K562 (cell line): Measurements from ENCODE around the gene CHST7. TPM values are rescaled to one million over a fixed set of nuclear protein-coding genes. Genes with fewer than 3 reads are reported as not detected.

Source experiments
- ATAC-seq: fragments of 200-7000 bp; cut with Tn5 transposase; 3 replicates; pipeline ENCODE4 v1.9.1; 2020; ENCODE audit warnings: moderate library complexity
- BruUV-seq: library from RNA; stranded (reverse); fragments of 400-500 nt; replicated peaks from 2 replicates; lab custom pipeline; 2021; lab: Mats Ljungman, UMichigan
- CTCF ChIA-PET: fragments of 300-600 bp; formaldehyde crosslinking; extraction: SDS; loops from one replicate; lab custom pipeline; 2021; ENCODE audit warnings: low intra/inter-chr PET ratio; lab: Yijun Ruan, JAX
- POLR2A ChIA-PET: fragments of 300-600, 350-650 bp; sonication (Branson Sonifier 250); formaldehyde crosslinking; extraction: SDS; loops from one replicate; lab custom pipeline; 2021; ENCODE audit warnings: antibody characterized with exemption, inconsistent platforms; lab: Yijun Ruan, JAX
- DNase-seq, 4 experiments: peaks; one replicate each; pipeline versions ENCODE4 v3.0.0 to v3.0.0-alpha.2; 2011 to 2018; ENCODE audit warnings: low spot score in 3 of 4, mixed read lengths in 3 of 4; ENCODE audit errors: extremely low read depth in 1 of 4
- FAIRE-seq: peaks from 2 replicates; lab custom pipeline; 2011; peaks lifted over from hg19 to GRCh38; lab: Jason Lieb, UNC
- H2AFZ ChIP-seq: 2 replicates; pipeline ENCODE4 v1.6.0; 2011; ENCODE audit warnings: low read depth, low read length, control low read depth, inconsistent platforms
- H3K27ac ChIP-seq: fragments of 200-600 bp; 3 replicates; pipeline ENCODE4 v1.8.0; 2011; ENCODE audit warnings: low read depth, mild to moderate bottlenecking, control low read depth, inconsistent platforms, low read length, moderate library complexity, mixed read lengths; ENCODE audit errors: extremely low read depth
- H3K27me3 ChIP-seq, 2 experiments: fragments of 300-600 bp in 1 of 2; 2 replicates in 1 of 2; 3 replicates in 1 of 2; pipeline versions ENCODE4 v1.6.0 to v1.8.0; 2011; ENCODE audit warnings: inconsistent platforms in 2 of 2, low read length in 2 of 2, mild to moderate bottlenecking in 1 of 2, mixed read lengths in 1 of 2, moderate library complexity in 1 of 2; ENCODE audit not compliant: control insufficient read depth in 2 of 2, insufficient read depth in 2 of 2
- H3K36me3 ChIP-seq: fragments of 300-600 bp; 3 replicates; pipeline ENCODE4 v1.8.0; 2011; ENCODE audit warnings: mild to moderate bottlenecking, low read length, inconsistent platforms; ENCODE audit not compliant: control insufficient read depth, insufficient read depth
- H3K4me1 ChIP-seq, 2 experiments: fragments of 200-600 bp in 1 of 2; replicated peaks in 1 of 2; 2 replicates in 1 of 2; 3 replicates in 1 of 2; pipeline versions ENCODE4 v1.5.1 to v1.8.0; 2011; ENCODE audit warnings: inconsistent platforms in 2 of 2, low read length in 2 of 2, mild to moderate bottlenecking in 1 of 2, mixed read lengths in 1 of 2, moderate library complexity in 1 of 2; ENCODE audit not compliant: control insufficient read depth in 2 of 2, insufficient read depth in 2 of 2
- H3K4me2 ChIP-seq: 2 replicates; pipeline ENCODE4 v1.6.1; 2011; ENCODE audit warnings: low read length, control low read depth, inconsistent platforms, mixed read lengths; ENCODE audit not compliant: insufficient read depth
- H3K4me3 ChIP-seq: fragments of 200-600 bp; sonication (generic), shearing (Covaris generic); 2 replicates; pipeline ENCODE4 v1.5.1; 2016; ENCODE audit warnings: control low read depth, inconsistent platforms
- H3K79me2 ChIP-seq: fragments of 200-600 bp; 3 replicates; pipeline ENCODE4 v1.8.0; 2011; ENCODE audit warnings: low read length, inconsistent platforms; ENCODE audit not compliant: control insufficient read depth, insufficient read depth
- H3K9ac ChIP-seq, 2 experiments: 2 replicates each; pipeline versions ENCODE4 v1.6.0 to v1.6.1; 2011; ENCODE audit warnings: low read depth in 2 of 2, low read length in 2 of 2, control low read depth in 1 of 2, inconsistent platforms in 1 of 2, mild to moderate bottlenecking in 1 of 2, mixed read lengths in 1 of 2; ENCODE audit not compliant: insufficient read depth in 1 of 2
- H3K9me1 ChIP-seq: one replicate; pipeline ENCODE4 v1.6.0; 2011; ENCODE audit warnings: inconsistent platforms, mild to moderate bottlenecking, low read length, moderate library complexity; ENCODE audit not compliant: control insufficient read depth, insufficient read depth
- H3K9me3 ChIP-seq: replicated peaks from 2 replicates; pipeline ENCODE4 v1.5.1; 2011; ENCODE audit warnings: low read depth, low read length, inconsistent platforms; ENCODE audit not compliant: control insufficient read depth, insufficient read depth
- H4K20me1 ChIP-seq: replicated peaks from 2 replicates; pipeline ENCODE4 v1.6.1; 2011; ENCODE audit warnings: low read length, inconsistent platforms, mixed read lengths; ENCODE audit not compliant: control insufficient read depth, insufficient read depth
- CBFA2T2 ChIP-seq: fragments of 450-650 bp; conservative IDR thresholded peaks from 2 replicates; pipeline ENCODE4 v1.6.1; 2017; ENCODE audit warnings: mild to moderate bottlenecking
- MEIS2 ChIP-seq: fragments of 450-650 bp; IDR thresholded peaks from 2 replicates; pipeline ENCODE4 v1.6.1; 2014; ENCODE audit warnings: mild to moderate bottlenecking; ENCODE audit not compliant: partially characterized antibody
- MYC ChIP-seq, 2 experiments: fragments of 250-450 bp in 1 of 2; sonication (Bioruptor Pico) in 1 of 2; IDR thresholded peaks; 2 replicates each; pipeline versions ENCODE4 v1.5.1 to v1.6.1; 2012 to 2021; ENCODE audit warnings: low read depth in 2 of 2, borderline replicate concordance in 1 of 2, improper control_type of control experiment in 1 of 2, low read length in 1 of 2, mild to moderate bottlenecking in 1 of 2, moderate library complexity in 1 of 2
- RAD51 ChIP-seq: fragments of 450-650 bp; IDR thresholded peaks from 2 replicates; pipeline ENCODE4 v1.7.1; 2016; ENCODE audit warnings: low read depth, mild to moderate bottlenecking, borderline replicate concordance
- TFAM ChIP-seq: fragments of 250-450 bp; sonication (Bioruptor Pico); conservative IDR thresholded peaks from 2 replicates; pipeline ENCODE4 v1.5.0; 2021; ENCODE audit warnings: mild to moderate bottlenecking, moderate library complexity
- ZNF717 ChIP-seq: fragments of 250-450 bp; sonication (Bioruptor Pico); IDR thresholded peaks from 2 replicates; pipeline ENCODE4 v1.5.0; 2021
- WGBS: fragments of 100-300 bp; shearing (Covaris generic); methylation state at CpG from one replicate; pipeline ENCODE4 v1.1.6; 2016; ENCODE audit warnings: low coverage, mixed read lengths; ENCODE audit not compliant: insufficient coverage; ENCODE audit errors: missing lambda C conversion rate; 5-methylcytosine and 5-hydroxymethylcytosine counted together
- in situ Hi-C: fragments of 300-500 bp; cut with MboI; formaldehyde crosslinking; loops from 4 replicates; pipeline ENCODE4 v1.15.0; 2018; ENCODE audit warnings: inconsistent platforms, mixed read lengths
- intact Hi-C: fragments of 100-400 bp; cut with micrococcal nuclease; formaldehyde crosslinking; loops from 2 replicates; pipeline ENCODE4 v1.14.2; 2022
- polyA plus RNA-seq, 8 experiments: library from polyadenylated mRNA; depleted of rRNA in 4 of 8; stranded (reverse) in 5 of 8; unstranded in 3 of 8; fragments of >200 nt; fragmentation: Nextera tagmentation in 2 of 8; fragmentation: Illumina TruSeq in 1 of 8; extraction: Ambion mirVana in 2 of 8; extraction: Trizol in 1 of 8; gene quantifications; 2 replicates each; pipeline versions ENCODE4 v1.2.1 to v1.2.3, GENCODE V29; 2011 to 2014; ENCODE audit warnings: inconsistent platforms in 1 of 8, missing spikeins in 1 of 8
- total RNA-seq, 7 experiments: library from RNA; depleted of rRNA in 6 of 7; stranded (reverse); fragments of >200 nt in 6 of 7; fragmentation: Illumina TruSeq in 2 of 7; extraction: Trizol in 2 of 7; gene quantifications; 2 replicates each; pipeline versions ENCODE4 v1.2.1 to v1.2.3, GENCODE V29; 2011 to 2021; ENCODE audit warnings: low replicate concordance in 1 of 7
- TF ChIP-seq, protein P1 (sequence below), 3 experiments: fragments of 200-800 bp in 1 of 3; sonication (Bioruptor generic) in 1 of 3; sonication (generic) in 1 of 3; formaldehyde crosslinking in 1 of 3; IDR thresholded peaks; 2 replicates each; pipeline versions ENCODE4 v1.6.1 to v1.8.0; 2016 to 2022; ENCODE audit warnings: mild to moderate bottlenecking in 2 of 3, missing compliant biosample characterization in 2 of 3, missing genetic modification characterization in 2 of 3, missing genetic modification reagents in 1 of 3
- TF ChIP-seq, protein P2 (sequence below): fragments of 450-650 bp; conservative IDR thresholded peaks from 2 replicates; pipeline ENCODE4 v1.6.1; 2016; ENCODE audit warnings: missing genetic modification characterization, low read depth, mild to moderate bottlenecking, control low read depth, missing compliant biosample characterization
- TF ChIP-seq, protein P3 (sequence below): sonication (generic); formaldehyde crosslinking; IDR thresholded peaks from 2 replicates; pipeline ENCODE4 v1.8.0; 2022; ENCODE audit warnings: missing genetic modification reagents, mild to moderate bottlenecking, borderline replicate concordance

CHST7 gene
- total and polyA plus RNA-seq, 9 of the 15 experiments (the other 6 are each of a cell fraction or from before 2014, with no cell fraction given): 0.04 to 0.41 (median 0.09) TPM; not detected in 2

DNA sequence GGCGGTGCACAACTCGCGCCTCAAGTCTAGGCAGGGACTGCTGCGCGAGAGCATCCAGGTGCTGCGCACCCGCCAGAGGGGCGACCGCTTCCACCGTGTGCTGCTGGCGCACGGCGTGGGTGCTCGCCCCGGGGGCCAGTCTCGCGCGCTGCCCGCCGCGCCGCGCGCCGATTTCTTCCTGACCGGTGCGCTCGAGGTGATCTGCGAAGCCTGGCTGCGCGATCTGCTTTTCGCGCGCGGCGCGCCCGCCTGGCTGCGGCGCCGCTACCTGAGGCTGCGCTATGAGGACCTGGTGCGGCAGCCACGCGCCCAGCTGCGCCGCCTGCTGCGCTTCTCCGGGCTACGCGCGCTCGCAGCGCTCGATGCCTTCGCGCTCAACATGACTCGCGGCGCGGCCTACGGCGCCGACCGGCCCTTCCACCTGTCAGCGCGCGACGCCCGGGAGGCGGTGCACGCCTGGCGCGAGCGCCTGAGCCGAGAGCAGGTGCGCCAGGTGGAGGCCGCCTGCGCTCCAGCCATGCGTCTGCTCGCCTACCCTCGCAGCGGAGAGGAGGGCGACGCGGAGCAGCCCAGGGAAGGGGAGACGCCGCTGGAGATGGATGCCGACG lies 1.3 kb downstream of the CHST7 start (continued):
- TF ChIP-seq, protein P1, sequence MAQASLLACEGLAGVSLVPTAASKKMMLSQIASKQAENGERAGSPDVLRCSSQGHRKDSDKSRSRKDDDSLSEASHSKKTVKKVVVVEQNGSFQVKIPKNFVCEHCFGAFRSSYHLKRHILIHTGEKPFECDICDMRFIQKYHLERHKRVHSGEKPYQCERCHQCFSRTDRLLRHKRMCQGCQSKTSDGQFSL (CRISPR knock-in tag; IDR thresholded peaks at IDR 0.05): no peak
- TF ChIP-seq, protein P1 (tag; IDR thresholded peaks at IDR 0.05): no peak
- TF ChIP-seq MEIS2 (no peak), TFAM (no peak)
- TF ChIP-seq, protein P2, sequence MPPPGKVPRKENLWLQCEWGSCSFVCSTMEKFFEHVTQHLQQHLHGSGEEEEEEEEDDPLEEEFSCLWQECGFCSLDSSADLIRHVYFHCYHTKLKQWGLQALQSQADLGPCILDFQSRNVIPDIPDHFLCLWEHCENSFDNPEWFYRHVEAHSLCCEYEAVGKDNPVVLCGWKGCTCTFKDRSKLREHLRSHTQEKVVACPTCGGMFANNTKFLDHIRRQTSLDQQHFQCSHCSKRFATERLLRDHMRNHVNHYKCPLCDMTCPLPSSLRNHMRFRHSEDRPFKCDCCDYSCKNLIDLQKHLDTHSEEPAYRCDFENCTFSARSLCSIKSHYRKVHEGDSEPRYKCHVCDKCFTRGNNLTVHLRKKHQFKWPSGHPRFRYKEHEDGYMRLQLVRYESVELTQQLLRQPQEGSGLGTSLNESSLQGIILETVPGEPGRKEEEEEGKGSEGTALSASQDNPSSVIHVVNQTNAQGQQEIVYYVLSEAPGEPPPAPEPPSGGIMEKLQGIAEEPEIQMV (tag): no peak

DNA sequence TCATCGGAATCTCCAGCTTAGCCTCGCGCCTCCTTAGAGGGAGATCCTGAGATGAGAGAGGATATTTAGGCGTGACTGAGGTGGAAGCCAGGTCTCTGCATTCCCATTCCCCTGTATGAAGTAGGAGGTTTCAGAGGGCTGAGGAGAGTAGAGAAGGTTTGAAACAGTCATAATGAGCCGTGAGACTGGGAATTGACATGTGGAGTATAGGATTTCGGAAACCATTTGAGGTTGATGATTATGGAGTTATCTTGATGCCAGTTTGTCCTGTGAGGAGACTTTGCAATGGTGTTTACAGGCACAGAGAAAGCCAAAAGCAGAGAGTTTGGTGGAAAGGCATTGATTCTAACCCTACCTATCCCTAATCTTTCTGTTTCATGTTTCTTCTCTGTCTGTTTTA lies 2.0 kb downstream of the CHST7 start:
- intact Hi-C loops (no loop called here), in situ Hi-C loops (no loop called here)
- WGBS: 33% methylated on average over 5 of the region's 6 CpGs
- no peak for ATAC-seq
- no peaks in the 10 kb centered on the region for H3K9me1 ChIP-seq
- no peaks in the 10 kb centered on the region for H4K20me1 ChIP-seq
- no TSS peak for BruUV-seq
- no peaks in the 10 kb centered on the region for H3K27me3 ChIP-seq
- H3K4me2 ChIP-seq: no peak overlapping the region
- no peak overlapping the region for H3K27ac ChIP-seq
- no peak for DNase-seq
- no peak overlapping the region for H3K9ac ChIP-seq
- H3K79me2 ChIP-seq: no peaks in the 10 kb centered on the region
- FAIRE-seq: no peak
- no peak overlapping the region for H3K4me3 ChIP-seq
- no peaks in the 10 kb centered on the region for H3K36me3 ChIP-seq
- H3K9me3 ChIP-seq: no peaks in the 10 kb centered on the region
- ChIA-PET POLR2A (no interaction called here), CTCF (no interaction called here)
- H3K4me1 ChIP-seq: no peaks in the 10 kb centered on the region; a peak in 1 of 5 replicates
- no peak overlapping the region for H2AFZ ChIP-seq
- TF ChIP-seq, protein P3, sequence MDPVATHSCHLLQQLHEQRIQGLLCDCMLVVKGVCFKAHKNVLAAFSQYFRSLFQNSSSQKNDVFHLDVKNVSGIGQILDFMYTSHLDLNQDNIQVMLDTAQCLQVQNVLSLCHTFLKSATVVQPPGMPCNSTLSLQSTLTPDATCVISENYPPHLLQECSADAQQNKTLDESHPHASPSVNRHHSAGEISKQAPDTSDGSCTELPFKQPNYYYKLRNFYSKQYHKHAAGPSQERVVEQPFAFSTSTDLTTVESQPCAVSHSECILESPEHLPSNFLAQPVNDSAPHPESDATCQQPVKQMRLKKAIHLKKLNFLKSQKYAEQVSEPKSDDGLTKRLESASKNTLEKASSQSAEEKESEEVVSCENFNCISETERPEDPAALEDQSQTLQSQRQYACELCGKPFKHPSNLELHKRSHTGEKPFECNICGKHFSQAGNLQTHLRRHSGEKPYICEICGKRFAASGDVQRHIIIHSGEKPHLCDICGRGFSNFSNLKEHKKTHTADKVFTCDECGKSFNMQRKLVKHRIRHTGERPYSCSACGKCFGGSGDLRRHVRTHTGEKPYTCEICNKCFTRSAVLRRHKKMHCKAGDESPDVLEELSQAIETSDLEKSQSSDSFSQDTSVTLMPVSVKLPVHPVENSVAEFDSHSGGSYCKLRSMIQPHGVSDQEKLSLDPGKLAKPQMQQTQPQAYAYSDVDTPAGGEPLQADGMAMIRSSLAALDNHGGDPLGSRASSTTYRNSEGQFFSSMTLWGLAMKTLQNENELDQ (CRISPR knock-in tag): no peak
- TF ChIP-seq RAD51 (no peak), MYC (IDR thresholded peaks at IDR 0.05; ENCODE audit: low read depth, low read length) (no peak), MYC (CRISPR knock-in tag; IDR thresholded peaks at IDR 0.05; ENCODE audit: borderline replicate concordance, low read depth) (no peak), ZNF717 (CRISPR knock-in tag) (no peak), CBFA2T2 (no peak)
